OCI-LY7 (cell line): Measurements from ENCODE around the gene MRPL12.

ENCODE experiments used
- EZH2phosphoT487 ChIP-seq: fragments of 200-600 bp; sonication (generic); IDR thresholded peaks from 2 replicates; pipeline ENCODE4 v1.6.1; 2018; ENCODE audit warnings: low read depth, borderline replicate concordance, mild to moderate bottlenecking, mixed run types, antibody characterized with exemption, low read length, moderate library complexity, mixed read lengths
- TF ChIP-seq, protein P1 (sequence below): fragments of 200-600 bp; sonication (generic); conservative IDR thresholded peaks from 2 replicates; pipeline ENCODE4 v1.5.1; 2014; ENCODE audit warnings: mild to moderate bottlenecking, antibody characterized with exemption, low read length, moderate library complexity, mixed read lengths

DNA sequence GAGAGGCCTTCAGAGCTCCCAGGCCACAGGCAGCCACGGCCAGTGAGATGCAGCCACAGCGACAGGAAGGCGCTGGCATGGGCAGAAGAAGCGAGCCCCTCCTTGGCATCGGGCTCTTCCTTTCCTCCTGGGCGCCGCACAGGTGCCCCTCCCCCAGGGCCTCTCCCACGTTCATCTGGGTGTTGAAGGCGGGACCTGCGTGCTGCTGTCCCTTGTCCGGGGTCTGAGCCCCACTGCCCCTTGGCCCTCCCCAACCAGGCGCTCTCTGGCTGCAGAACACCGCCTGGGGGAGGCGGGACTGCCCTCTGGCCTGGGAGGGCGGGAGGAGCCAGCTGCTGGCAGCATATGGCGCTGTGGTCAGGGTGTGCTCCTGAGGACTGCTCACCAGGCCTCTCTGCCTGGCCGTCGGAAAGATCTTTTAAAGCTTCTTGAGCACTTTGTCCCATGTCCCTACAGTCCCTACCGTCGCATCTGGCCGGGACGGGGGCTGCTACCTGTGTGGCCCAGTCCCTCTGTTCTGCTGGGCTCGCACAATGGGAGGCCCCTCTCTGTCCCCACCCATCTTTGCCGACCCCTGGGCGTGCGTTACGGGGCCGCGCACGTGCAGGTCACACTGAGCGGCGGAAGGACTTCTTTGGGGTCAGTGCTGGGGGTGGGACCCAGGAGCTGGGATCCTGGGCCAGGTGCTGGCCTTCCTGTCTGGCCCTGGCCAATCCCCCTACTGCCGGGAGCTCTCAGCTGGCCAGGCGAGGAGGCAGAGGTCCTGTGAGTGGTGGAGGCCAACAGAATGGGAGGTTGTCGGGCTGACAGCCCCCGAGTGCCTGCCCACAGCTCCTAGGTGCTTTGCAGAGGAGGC is 10.6 kb downstream of the MRPL12 start:
- TF ChIP-seq, protein P1, sequence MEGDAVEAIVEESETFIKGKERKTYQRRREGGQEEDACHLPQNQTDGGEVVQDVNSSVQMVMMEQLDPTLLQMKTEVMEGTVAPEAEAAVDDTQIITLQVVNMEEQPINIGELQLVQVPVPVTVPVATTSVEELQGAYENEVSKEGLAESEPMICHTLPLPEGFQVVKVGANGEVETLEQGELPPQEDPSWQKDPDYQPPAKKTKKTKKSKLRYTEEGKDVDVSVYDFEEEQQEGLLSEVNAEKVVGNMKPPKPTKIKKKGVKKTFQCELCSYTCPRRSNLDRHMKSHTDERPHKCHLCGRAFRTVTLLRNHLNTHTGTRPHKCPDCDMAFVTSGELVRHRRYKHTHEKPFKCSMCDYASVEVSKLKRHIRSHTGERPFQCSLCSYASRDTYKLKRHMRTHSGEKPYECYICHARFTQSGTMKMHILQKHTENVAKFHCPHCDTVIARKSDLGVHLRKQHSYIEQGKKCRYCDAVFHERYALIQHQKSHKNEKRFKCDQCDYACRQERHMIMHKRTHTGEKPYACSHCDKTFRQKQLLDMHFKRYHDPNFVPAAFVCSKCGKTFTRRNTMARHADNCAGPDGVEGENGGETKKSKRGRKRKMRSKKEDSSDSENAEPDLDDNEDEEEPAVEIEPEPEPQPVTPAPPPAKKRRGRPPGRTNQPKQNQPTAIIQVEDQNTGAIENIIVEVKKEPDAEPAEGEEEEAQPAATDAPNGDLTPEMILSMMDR: no peak
- no peak for TF ChIP-seq EZH2phosphoT487
